ENCODE data around the gene ZNF491. TPM values are rescaled to one million over a fixed set of nuclear protein-coding genes. Genes with fewer than 3 reads are reported as not detected.
"Not testable (repeated sequence)": the region's sequence is repeated elsewhere in the genome, so short reads cannot be mapped to it uniquely, and the experiment has no call there.

Gene ZNF491
- total and polyA plus RNA-seq, 9 donors: 2.2 to 6.5 (median 4.0) TPM

GRCh38 chr19:11832253-11832912, 34.1 kb downstream of the ZNF491 start:
- H3K27ac ChIP-seq: no peak overlapping the region
- H3K4me1 ChIP-seq (ENCODE audit: insufficient read depth): no peaks in the 10 kb centered on the region
- intact Hi-C loops (cut with DNase I): no loop called here
- no peaks in the 10 kb centered on the region for H3K27me3 ChIP-seq
- TF ChIP-seq EP300 (IDR thresholded peaks at IDR 0.05) (no peak), CTCF (IDR thresholded peaks at IDR 0.05) (no peak), POLR2A (IDR thresholded peaks at IDR 0.05) (no peak)
- peaks cover 4 to 18% of the 10 kb centered on the region in 2 donors for H3K9me3 ChIP-seq
- H3K36me3 ChIP-seq: peaks cover 3% of the 10 kb centered on the region
- DNase-seq: no peak
- 96 to 99% (median 97%) methylated on average over 8 of the region's 8 CpGs for WGBS, 3 donors
- H3K4me3 ChIP-seq: no peak overlapping the region

GRCh38 chr19:11833541-11833940, 35.2 kb downstream of the ZNF491 start:
- intact Hi-C loops (cut with DNase I): no loop called here
- Histone ChIP-seq H3K36me3 (peaks cover 3% of the 10 kb centered on the region), H3K27me3 (no peaks in the 10 kb centered on the region), H3K9me3 (peaks cover 4 to 18% of the 10 kb centered on the region in 2 donors), H3K27ac (no peak overlapping the region), H3K4me1 (ENCODE audit: insufficient read depth) (no peaks in the 10 kb centered on the region), H3K4me3 (no peak overlapping the region)
- no peak for DNase-seq
- TF ChIP-seq CTCF (IDR thresholded peaks at IDR 0.05) (no peak), POLR2A (IDR thresholded peaks at IDR 0.05) (no peak), EP300 (IDR thresholded peaks at IDR 0.05) (no peak)
- 96 to 98% (median 97%) methylated on average over 2 of the region's 2 CpGs for WGBS, 3 donors

- peaks cover 4 to 18% of the 10 kb centered on the region in 2 donors for H3K9me3 ChIP-seq
- 85 to 100% (median 92%) methylated on average over 2 of the region's 2 CpGs for whole genome bisulfite sequencing, 3 donors
- H3K4me1 ChIP-seq (ENCODE audit: insufficient read depth); DNase-seq; H3K36me3 ChIP-seq; H3K27me3 ChIP-seq; intact Hi-C loops (cut with DNase I); H3K4me3 ChIP-seq; H3K27ac ChIP-seq: not testable (repeated sequence)
Observed at GRCh38 chr19:11835626-11836066, 37.3 kb downstream of the ZNF491 start.

- 39 to 45% (median 40%) methylated on average over 2 of the region's 2 CpGs for WGBS, 3 donors
- H3K4me3 ChIP-seq: no peak overlapping the region
- intact Hi-C loops (cut with DNase I): no loop called here
Observed at GRCh38 chr19:11843722-11844121, 45.4 kb downstream of the ZNF491 start.

GRCh38 chr19:11847615-11848014, 49.3 kb downstream of the ZNF491 start:
- H3K4me1 ChIP-seq (ENCODE audit: insufficient read depth); DNase-seq; intact Hi-C loops (cut with DNase I); H3K36me3 ChIP-seq; H3K9me3 ChIP-seq; H3K27me3 ChIP-seq; H3K4me3 ChIP-seq: not testable (repeated sequence)
- H3K27ac ChIP-seq: peak overlapping the region in 1 of 2 donors; percentile 54
- WGBS, 3 donors: 52 to 55% (median 53%) methylated on average over 6 of the region's 6 CpGs

More at GRCh38 chr19:11843722-11844121, 45.4 kb downstream of the ZNF491 start:
- Histone ChIP-seq H3K27ac (no peak overlapping the region), H3K36me3 (no peaks in the 10 kb centered on the region), H3K27me3 (no peaks in the 10 kb centered on the region), H3K9me3 (no peaks in the 10 kb centered on the region), H3K4me1 (ENCODE audit: insufficient read depth) (no peaks in the 10 kb centered on the region)
- DNase-seq: no peak
- TF ChIP-seq EP300 (IDR thresholded peaks at IDR 0.05) (no peak), CTCF (IDR thresholded peaks at IDR 0.05) (no peak), POLR2A (IDR thresholded peaks at IDR 0.05) (no peak)

Data from ovary (tissue), 9 donors.